SJSA1 (cell line): ENCODE data around the gene GPALPP1. TPM values are rescaled to one million over a fixed set of nuclear protein-coding genes. Genes with fewer than 3 reads are reported as not detected.
"Not testable (repeated sequence)": the region's sequence is repeated elsewhere in the genome, so short reads cannot be mapped to it uniquely, and the experiment has no call there.

Experiments used
- DNase-seq, 2 experiments: peaks; one replicate each; pipeline ENCODE4 v3.0.0-alpha.2; 2015 to 2020; ENCODE audit warnings: low spot score in 2 of 2, low read depth in 1 of 2
- H3K27ac ChIP-seq: fragments of 250-450 bp; sonication (Bioruptor Pico); 2 replicates; pipeline ENCODE4 v1.5.1; 2020; ENCODE audit warnings: mild to moderate bottlenecking, moderate library complexity
- H3K27me3 ChIP-seq: fragments of 250-450 bp; sonication (Bioruptor Pico); replicated peaks from 2 replicates; pipeline ENCODE4 v1.5.1; 2020; ENCODE audit warnings: mild to moderate bottlenecking, moderate library complexity
- H3K36me3 ChIP-seq: fragments of 250-450 bp; sonication (Bioruptor Pico); 2 replicates; pipeline ENCODE4 v1.5.1; 2020; ENCODE audit warnings: mild to moderate bottlenecking
- H3K4me1 ChIP-seq: fragments of 250-450 bp; sonication (Bioruptor Pico); replicated peaks from 2 replicates; pipeline ENCODE4 v1.6.1; 2021; ENCODE audit warnings: mild to moderate bottlenecking
- H3K4me3 ChIP-seq: fragments of 250-450 bp; sonication (Bioruptor Pico); 2 replicates; pipeline ENCODE4 v1.5.1; 2020; ENCODE audit warnings: mild to moderate bottlenecking
- H3K9me3 ChIP-seq: fragments of 250-450 bp; sonication (Bioruptor Pico); replicated peaks from 2 replicates; pipeline ENCODE4 v1.5.1; 2020; ENCODE audit warnings: mild to moderate bottlenecking
- total RNA-seq: library from RNA; depleted of rRNA; stranded (reverse); fragments of >200 nt; shearing (Covaris generic); gene quantifications from 2 replicates; pipeline ENCODE4 v1.2.3, GENCODE V29; 2014; rRNA removed

The GPALPP1 gene
- 23.7 and 32.2 TPM in 2 replicates for total RNA-seq

- H3K4me3 ChIP-seq: peak within 1 kb of the TSS; percentile 81
- peaks cover 14% of the 10 kb centered on the region for H3K4me1 ChIP-seq
- peak within 1 kb of the TSS; percentile 84 for H3K27ac ChIP-seq
- H3K27me3 ChIP-seq: no peaks in the 10 kb centered on the region
- DNase-seq: peak; percentile 80 to 91
- H3K9me3 ChIP-seq: no peaks in the 10 kb centered on the region
- peaks cover 22% of the 10 kb centered on the region for H3K36me3 ChIP-seq
Measured at GRCh38 chr13:44989071-44989889, at the start of gene GPALPP1, which contains the start of gene NUFIP1. GPALPP1 (plus strand) TSS chr13:44989538; CDS start chr13:44989655, 117 bp downstream. NUFIP1 (minus strand) TSS chr13:44989471; CDS start chr13:44989436, 35 bp downstream.

- H3K4me3 ChIP-seq, DNase-seq, H3K4me1 ChIP-seq, H3K9me3 ChIP-seq, H3K27me3 ChIP-seq, H3K36me3 ChIP-seq, H3K27ac ChIP-seq: not testable (repeated sequence)
Measured at GRCh38 chr13:44943411-44943810, 45.9 kb upstream of the GPALPP1 start.

- no peak overlapping the region for H3K4me3 ChIP-seq
- no peaks in the 10 kb centered on the region for H3K9me3 ChIP-seq
- DNase-seq: no peak
- no peaks in the 10 kb centered on the region for H3K27me3 ChIP-seq
- H3K36me3 ChIP-seq: peaks cover 4% of the 10 kb centered on the region; the same call in 1 of the 2 replicates
- H3K27ac ChIP-seq: no peak overlapping the region
- H3K4me1 ChIP-seq: no peaks in the 10 kb centered on the region
Measured at GRCh38 chr13:44951184-44951583, 38.2 kb upstream of the GPALPP1 start.

GRCh38 chr13:44952671-44953070 is 36.7 kb upstream of the GPALPP1 start:
- no peaks in the 10 kb centered on the region for H3K9me3 ChIP-seq
- H3K27ac ChIP-seq: no peak overlapping the region
- DNase-seq: no peak
- no peak overlapping the region for H3K4me3 ChIP-seq
- H3K36me3 ChIP-seq: peaks cover 4% of the 10 kb centered on the region; the same call in 1 of the 2 replicates
- H3K4me1 ChIP-seq: no peaks in the 10 kb centered on the region
- H3K27me3 ChIP-seq: no peaks in the 10 kb centered on the region

GRCh38 chr13:44954224-44954623 is 35.1 kb upstream of the GPALPP1 start:
- Histone ChIP-seq H3K27me3 (no peaks in the 10 kb centered on the region), H3K36me3 (peaks cover 13% of the 10 kb centered on the region), H3K4me3 (no peak overlapping the region), H3K27ac (no peak overlapping the region), H3K4me1 (no peaks in the 10 kb centered on the region), H3K9me3 (no peaks in the 10 kb centered on the region)
- DNase-seq: no peak

GRCh38 chr13:44955406-44955805 is 33.9 kb upstream of the GPALPP1 start:
- no peaks in the 10 kb centered on the region for H3K27me3 ChIP-seq
- no peak overlapping the region for H3K4me3 ChIP-seq
- H3K27ac ChIP-seq: no peak overlapping the region
- H3K36me3 ChIP-seq: peaks cover 16% of the 10 kb centered on the region
- no peaks in the 10 kb centered on the region for H3K4me1 ChIP-seq
- no peaks in the 10 kb centered on the region for H3K9me3 ChIP-seq
- no peak for DNase-seq

- Histone ChIP-seq H3K36me3 (peaks cover 58% of the 10 kb centered on the region), H3K4me1 (no peaks in the 10 kb centered on the region), H3K4me3 (no peak overlapping the region), H3K9me3 (0 out of 2 replicates have a peak, but pooled peaks cover 4% of the 10 kb centered on the region), H3K27me3 (no peaks in the 10 kb centered on the region), H3K27ac (no peak overlapping the region)
- no peak for DNase-seq
Measured at GRCh38 chr13:44961997-44962396, 27.3 kb upstream of the GPALPP1 start.

- no peak overlapping the region for H3K27ac ChIP-seq
Measured at GRCh38 chr13:44967704-44968433, 21.5 kb upstream of the GPALPP1 start.

GRCh38 chr13:44968434-44968815 is 20.9 kb upstream of the GPALPP1 start:
- H3K27me3 ChIP-seq: no peaks in the 10 kb centered on the region
- DNase-seq: no peak
- peaks cover 4% of the 10 kb centered on the region for H3K4me1 ChIP-seq
- H3K9me3 ChIP-seq: no peaks in the 10 kb centered on the region
- H3K4me3 ChIP-seq: no peak overlapping the region
- H3K27ac ChIP-seq: no peak overlapping the region
- peaks cover 35% of the 10 kb centered on the region for H3K36me3 ChIP-seq

More at GRCh38 chr13:44967704-44968433, 21.5 kb upstream of the GPALPP1 start:
- peaks cover 40% of the 10 kb centered on the region for H3K36me3 ChIP-seq
- H3K9me3 ChIP-seq: no peaks in the 10 kb centered on the region
- H3K4me3 ChIP-seq: no peak overlapping the region
- DNase-seq: no peak
- no peaks in the 10 kb centered on the region for H3K27me3 ChIP-seq
- H3K4me1 ChIP-seq: peaks cover 4% of the 10 kb centered on the region

GRCh38 chr13:44969551-44970484 is 19.5 kb upstream of the GPALPP1 start:
- peak in 1 of 2 experiments; percentile 54 for DNase-seq
- H3K36me3 ChIP-seq: peaks cover 27% of the 10 kb centered on the region
- no peaks in the 10 kb centered on the region for H3K9me3 ChIP-seq
- peaks cover 4% of the 10 kb centered on the region for H3K4me1 ChIP-seq
- no peak overlapping the region for H3K27ac ChIP-seq
- no peaks in the 10 kb centered on the region for H3K27me3 ChIP-seq
- no peak overlapping the region for H3K4me3 ChIP-seq

- H3K27me3 ChIP-seq: no peaks in the 10 kb centered on the region
- H3K27ac ChIP-seq: no peak overlapping the region
- peaks cover 4% of the 10 kb centered on the region for H3K4me1 ChIP-seq
- H3K4me3 ChIP-seq: no peak overlapping the region
- H3K9me3 ChIP-seq: no peaks in the 10 kb centered on the region
- no peak for DNase-seq
- H3K36me3 ChIP-seq: peaks cover 27% of the 10 kb centered on the region
Measured at GRCh38 chr13:44971656-44972595, 17.4 kb upstream of the GPALPP1 start.

GRCh38 chr13:44972956-44973581 is 16.3 kb upstream of the GPALPP1 start:
- peak in 1 of 2 experiments; percentile 14 for DNase-seq
- no peak overlapping the region for H3K27ac ChIP-seq
- no peak overlapping the region for H3K4me3 ChIP-seq
- peaks cover 28% of the 10 kb centered on the region for H3K36me3 ChIP-seq
- H3K4me1 ChIP-seq: peaks cover 4% of the 10 kb centered on the region
- no peaks in the 10 kb centered on the region for H3K9me3 ChIP-seq
- no peaks in the 10 kb centered on the region for H3K27me3 ChIP-seq
